Esophagus squamous epithelium (tissue), 5 donors: ENCODE measurements around the gene MIPOL1. TPM values are rescaled to one million over a fixed set of nuclear protein-coding genes. Genes with fewer than 3 reads are reported as not detected.

ENCODE experiments used
- DNase-seq: peaks from one replicate; lab custom pipeline; 2025; lab: John Stamatoyannopoulos, UW
- H3K27ac ChIP-seq, 4 donors: fragments of 200-600 bp; sonication (generic); one replicate each; pipeline ENCODE4 v1.5.1; 2016 to 2019; ENCODE audit warnings: mild to moderate bottlenecking in 1 of 4
- H3K27me3 ChIP-seq, 4 donors: fragments of 200-600 bp; sonication (generic); 1 replicate in 3 of 4; 2 replicates in 1 of 4; pipeline versions ENCODE4 v1.5.1 to v1.6.0; 2017 to 2021; ENCODE audit warnings: antibody characterized with exemption in 1 of 4
- H3K36me3 ChIP-seq, 3 donors: fragments of 200-600 bp; sonication (generic); one replicate each; pipeline ENCODE4 v1.5.1; 2016 to 2019
- H3K4me1 ChIP-seq, 3 donors: fragments of 200-600 bp; sonication (generic); one replicate each; pipeline ENCODE4 v1.5.1; 2017 to 2019
- H3K4me3 ChIP-seq, 4 donors: fragments of 200-600 bp; sonication (generic); 1 replicate in 3 of 4; 2 replicates in 1 of 4; pipeline ENCODE4 v1.5.1; 2016 to 2019; ENCODE audit warnings: mild to moderate bottlenecking in 2 of 4, moderate library complexity in 1 of 4
- H3K9me3 ChIP-seq, 3 donors: fragments of 200-600 bp; sonication (generic); one replicate each; pipeline ENCODE4 v1.5.1; 2016 to 2019
- POLR2A ChIP-seq, 4 donors: fragments of 450-650 bp; IDR thresholded peaks; one replicate each; pipeline ENCODE4 v1.6.1; 2017; ENCODE audit warnings: antibody characterized with exemption in 4 of 4, mild to moderate bottlenecking in 4 of 4, moderate library complexity in 3 of 4
- WGBS, 2 donors: methylation state at CpG; one replicate each; pipeline ENCODE4 v1.1.5; 2018; 5-methylcytosine and 5-hydroxymethylcytosine counted together
- intact Hi-C: fragments of 100-400 bp; cut with DNase I; formaldehyde crosslinking; loops from one replicate; pipeline ENCODE4 v1.15.0; 2022
- total RNA-seq, 4 donors: library from RNA; depleted of rRNA; stranded (reverse); fragments of >200 nt; gene quantifications; one replicate each; pipeline ENCODE4 v1.1.0, GENCODE V29; 2016
- TF ChIP-seq, protein P1 (sequence below), 6 experiments: fragments of 450-650 bp in 4 of 6; fragments of 200-600 bp in 2 of 6; sonication (generic) in 2 of 6; IDR thresholded peaks; one replicate each; pipeline ENCODE4 v1.5.1; 2016 to 2019; ENCODE audit warnings: antibody characterized with exemption in 6 of 6, mild to moderate bottlenecking in 4 of 6, moderate library complexity in 4 of 6
- donor health status: DM: yes; HTN: yes; CAD: no.

Gene MIPOL1
- total RNA-seq, 4 donors from 2014 or later = 4.9 to 13.7 (median 7.1) TPM

DNA sequence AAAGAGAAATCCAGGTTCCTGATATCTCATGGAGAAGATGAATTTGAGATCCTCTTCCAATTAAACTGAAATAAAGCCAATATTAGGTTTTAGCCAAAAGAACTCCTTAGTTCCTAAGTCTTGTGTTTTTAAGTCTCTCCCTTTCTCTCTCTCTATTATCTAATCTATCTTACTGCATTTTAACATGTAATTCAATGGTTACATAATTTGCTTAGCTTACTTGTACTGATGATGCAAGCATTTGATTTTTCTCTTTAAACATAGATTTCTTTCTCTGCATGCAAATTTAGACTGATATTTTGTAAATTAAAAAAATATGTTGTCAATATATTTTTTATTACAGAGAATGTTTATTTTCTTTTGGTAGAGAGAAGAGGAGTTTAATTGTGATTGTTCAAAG, 78.2 kb downstream of the MIPOL1 start:
- H3K27ac ChIP-seq = no peak overlapping the region
- intact Hi-C loops = no loop called here
- no peak for DNase-seq
- H3K4me1 ChIP-seq = no peaks in the 10 kb centered on the region
- H3K9me3 ChIP-seq = no peaks in the 10 kb centered on the region
- no peaks in the 10 kb centered on the region for H3K36me3 ChIP-seq
- H3K4me3 ChIP-seq = no peak overlapping the region
- TF ChIP-seq, protein P1, sequence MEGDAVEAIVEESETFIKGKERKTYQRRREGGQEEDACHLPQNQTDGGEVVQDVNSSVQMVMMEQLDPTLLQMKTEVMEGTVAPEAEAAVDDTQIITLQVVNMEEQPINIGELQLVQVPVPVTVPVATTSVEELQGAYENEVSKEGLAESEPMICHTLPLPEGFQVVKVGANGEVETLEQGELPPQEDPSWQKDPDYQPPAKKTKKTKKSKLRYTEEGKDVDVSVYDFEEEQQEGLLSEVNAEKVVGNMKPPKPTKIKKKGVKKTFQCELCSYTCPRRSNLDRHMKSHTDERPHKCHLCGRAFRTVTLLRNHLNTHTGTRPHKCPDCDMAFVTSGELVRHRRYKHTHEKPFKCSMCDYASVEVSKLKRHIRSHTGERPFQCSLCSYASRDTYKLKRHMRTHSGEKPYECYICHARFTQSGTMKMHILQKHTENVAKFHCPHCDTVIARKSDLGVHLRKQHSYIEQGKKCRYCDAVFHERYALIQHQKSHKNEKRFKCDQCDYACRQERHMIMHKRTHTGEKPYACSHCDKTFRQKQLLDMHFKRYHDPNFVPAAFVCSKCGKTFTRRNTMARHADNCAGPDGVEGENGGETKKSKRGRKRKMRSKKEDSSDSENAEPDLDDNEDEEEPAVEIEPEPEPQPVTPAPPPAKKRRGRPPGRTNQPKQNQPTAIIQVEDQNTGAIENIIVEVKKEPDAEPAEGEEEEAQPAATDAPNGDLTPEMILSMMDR (IDR thresholded peaks at IDR 0.05) = no peak
- no peak for TF ChIP-seq POLR2A (IDR thresholded peaks at IDR 0.05)
- H3K27me3 ChIP-seq = no peaks in the 10 kb centered on the region

DNA sequence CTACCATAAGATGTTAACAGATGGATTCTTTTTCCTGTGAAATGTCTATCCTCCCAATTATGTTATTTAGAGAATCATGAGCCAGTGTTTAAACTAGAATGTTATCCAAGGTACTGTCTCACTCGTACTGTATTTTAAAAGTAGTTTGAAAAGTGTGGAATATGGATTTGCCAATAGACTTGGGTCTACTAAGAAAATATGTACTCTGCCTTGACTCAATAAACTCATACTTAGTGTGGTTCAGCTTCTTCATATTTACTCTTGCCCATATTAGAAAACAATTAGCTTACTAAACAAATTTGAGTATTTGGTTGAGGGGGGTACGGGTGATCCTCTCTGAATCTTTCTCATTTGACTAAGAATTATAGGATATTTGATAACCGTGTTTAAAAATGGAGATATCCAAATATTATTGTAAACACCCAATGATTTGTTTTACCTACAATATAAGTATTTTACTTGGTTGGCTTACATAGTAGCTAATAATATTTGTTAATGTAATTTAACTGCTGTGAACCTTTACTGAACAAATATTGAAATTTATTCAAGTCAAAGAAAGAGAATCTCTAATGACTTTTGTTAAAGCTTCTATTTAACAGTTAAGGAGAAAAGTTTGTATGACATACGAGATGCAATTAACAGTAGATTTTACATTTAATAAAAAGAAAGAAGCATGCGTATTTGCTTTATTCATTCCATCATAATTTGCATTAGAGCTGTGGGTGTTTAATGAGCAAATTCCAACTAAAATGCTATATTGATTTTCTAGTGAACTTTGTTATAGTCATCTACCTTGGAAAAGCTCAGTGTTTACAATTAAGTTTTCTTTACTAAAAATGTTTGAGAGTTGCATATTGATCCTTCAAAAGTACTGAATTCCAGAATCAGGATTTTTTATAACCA, 81.2 kb downstream of the MIPOL1 start:
- Histone ChIP-seq H3K9me3 (no peaks in the 10 kb centered on the region), H3K27me3 (no peaks in the 10 kb centered on the region), H3K27ac (no peak overlapping the region), H3K4me1 (no peaks in the 10 kb centered on the region), H3K4me3 (no peak overlapping the region), H3K36me3 (no peaks in the 10 kb centered on the region)
- 84 to 87% methylated on average over 5 of the region's 5 CpGs for WGBS, 2 donors
- no peak for DNase-seq
- TF ChIP-seq, protein P1 (IDR thresholded peaks at IDR 0.05) = no peak
- no peak for TF ChIP-seq POLR2A (IDR thresholded peaks at IDR 0.05)
- intact Hi-C loops = no loop called here

DNA sequence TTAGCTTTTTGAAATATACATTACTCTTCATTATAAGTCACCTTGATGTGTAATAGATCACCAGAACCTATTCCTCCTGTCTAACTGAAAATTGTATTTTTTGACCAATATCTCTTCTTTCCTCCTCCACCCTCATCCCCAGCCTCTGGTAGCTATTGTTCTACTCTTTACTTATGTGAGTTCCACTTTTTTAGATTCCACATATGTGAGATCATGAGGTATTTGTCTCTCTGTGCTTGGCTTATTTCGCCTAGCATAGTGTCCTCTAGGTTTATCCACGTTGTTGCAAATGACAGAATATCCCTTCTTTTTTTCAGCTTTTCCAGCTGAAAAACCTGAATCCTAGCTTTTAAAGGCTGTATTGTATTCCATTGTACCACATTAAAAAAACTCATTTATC, 82.1 kb downstream of the MIPOL1 start:
- intact Hi-C loops = no loop called here
- TF ChIP-seq, protein P1 (IDR thresholded peaks at IDR 0.05) = no peak
- no peak for TF ChIP-seq POLR2A (IDR thresholded peaks at IDR 0.05)
- WGBS, 2 donors = 88 to 100% methylated on average over 2 of the region's 2 CpGs
- Histone ChIP-seq H3K4me3 (no peak overlapping the region), H3K4me1 (no peaks in the 10 kb centered on the region), H3K9me3 (no peaks in the 10 kb centered on the region), H3K27ac (no peak overlapping the region), H3K36me3 (no peaks in the 10 kb centered on the region), H3K27me3 (no peaks in the 10 kb centered on the region)
- DNase-seq = no peak

DNA sequence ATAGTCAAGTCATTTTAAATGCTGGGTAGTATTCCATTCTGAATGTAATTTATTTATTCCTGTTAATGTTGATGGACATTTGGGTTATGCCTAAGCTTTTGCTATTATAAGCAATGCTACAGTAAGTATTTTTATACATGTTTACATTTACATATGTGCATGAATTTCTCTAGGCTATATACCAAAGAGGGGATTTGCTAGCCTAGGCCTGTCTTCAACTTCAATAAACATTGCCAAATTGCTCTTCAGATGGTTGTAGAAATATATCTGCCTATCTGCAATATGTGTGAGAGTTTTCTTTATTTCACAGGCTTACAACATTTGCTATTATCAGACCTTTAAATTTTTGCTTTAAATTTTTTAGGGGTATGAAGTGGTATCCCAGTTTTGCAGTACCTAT, 87.0 kb downstream of the MIPOL1 start:
- intact Hi-C loops = no loop called here
- H3K4me3 ChIP-seq = no peak overlapping the region
- TF ChIP-seq POLR2A (IDR thresholded peaks at IDR 0.05) = no peak
- TF ChIP-seq, protein P1 (IDR thresholded peaks at IDR 0.05) = no peak

DNA sequence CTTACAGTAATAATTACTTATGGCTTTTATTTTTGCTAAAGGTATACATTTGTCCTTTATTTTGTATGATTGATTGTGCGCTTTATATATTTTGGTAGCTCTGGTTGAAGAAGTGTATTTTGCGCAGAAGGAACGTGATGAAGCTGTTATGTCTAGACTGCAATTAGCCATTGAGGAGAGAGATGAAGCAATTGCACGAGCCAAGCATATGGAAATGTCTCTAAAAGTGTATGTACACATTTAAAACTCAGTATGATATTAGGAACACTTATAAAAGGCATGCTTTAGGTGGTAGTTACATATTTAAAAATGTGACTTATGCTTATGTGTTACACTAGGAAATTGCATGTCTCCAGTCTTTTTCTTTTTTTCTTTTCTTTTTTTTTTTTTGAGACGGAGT, 87.5 kb downstream of the MIPOL1 start:
- no peak for DNase-seq

More for the DNA sequence above, 87.0 kb downstream of the MIPOL1 start:
- H3K36me3 ChIP-seq = peaks cover 0 to 30% (median 0%) of the 10 kb centered on the region in 3 donors
- H3K27ac ChIP-seq = no peak overlapping the region
- no peaks in the 10 kb centered on the region for H3K27me3 ChIP-seq
- H3K9me3 ChIP-seq = no peaks in the 10 kb centered on the region
- H3K4me1 ChIP-seq = no peaks in the 10 kb centered on the region
- no peak for DNase-seq

More for the DNA sequence above, 87.5 kb downstream of the MIPOL1 start:
- WGBS, 2 donors = 92% methylated on average over 5 of the region's 5 CpGs
- intact Hi-C loops = no loop called here
- TF ChIP-seq, protein P1 (IDR thresholded peaks at IDR 0.05) = no peak
- TF ChIP-seq POLR2A (IDR thresholded peaks at IDR 0.05) = no peak
- Histone ChIP-seq H3K4me3 (no peak overlapping the region), H3K9me3 (no peaks in the 10 kb centered on the region), H3K27me3 (no peaks in the 10 kb centered on the region), H3K36me3 (peaks cover 0 to 35% (median 0%) of the 10 kb centered on the region in 3 donors), H3K27ac (no peak overlapping the region), H3K4me1 (no peaks in the 10 kb centered on the region)
